SK-N-SH treated with all-trans-retinoic acid at 6 μM for 48 hours (cell line): ENCODE results near the gene GATA5.

Source experiments
- ATAC-seq: fragments of 200-7000 bp; cut with Tn5 transposase; 3 replicates; pipeline ENCODE4 v1.9.1; 2020; ENCODE audit warnings: mild to moderate bottlenecking, moderate library complexity
- ARNTL ChIP-seq: fragments of 450-650 bp; formaldehyde crosslinking; IDR thresholded peaks from 2 replicates; pipeline ENCODE4 v1.5.0; 2020; ENCODE audit warnings: low read depth, mild to moderate bottlenecking, moderate library complexity, borderline replicate concordance
- BACH2 ChIP-seq: fragments of 250-450 bp; sonication (Bioruptor Pico); IDR thresholded peaks from 2 replicates; pipeline ENCODE4 v1.9.0; 2021; ENCODE audit warnings: mild to moderate bottlenecking, borderline replicate concordance
- CSDC2 ChIP-seq: fragments of 250-450 bp; sonication (Bioruptor Pico); IDR thresholded peaks from 2 replicates; pipeline ENCODE4 v1.5.0; 2020; ENCODE audit warnings: mild to moderate bottlenecking, moderate library complexity
- ESRRG ChIP-seq: fragments of 250-450 bp; sonication (Bioruptor Pico); IDR thresholded peaks from 2 replicates; pipeline ENCODE4 v1.6.1; 2021; ENCODE audit warnings: mild to moderate bottlenecking
- GLIS3 ChIP-seq: fragments of 250-450 bp; sonication (Bioruptor Pico); IDR thresholded peaks from 2 replicates; pipeline ENCODE4 v1.5.0; 2020; ENCODE audit warnings: mild to moderate bottlenecking, moderate library complexity
- ISL1 ChIP-seq: fragments of 250-450 bp; sonication (Bioruptor Pico); IDR thresholded peaks from 2 replicates; pipeline ENCODE4 v2.1.2; 2022; ENCODE audit warnings: mild to moderate bottlenecking, moderate library complexity
- OSR1 ChIP-seq: fragments of 250-450 bp; sonication (Bioruptor Pico); IDR thresholded peaks from 2 replicates; pipeline ENCODE4 v1.8.0; 2022; ENCODE audit warnings: moderate library complexity, mild to moderate bottlenecking, inconsistent platforms
- PPARA ChIP-seq: fragments of 250-450 bp; sonication (Bioruptor Pico); IDR thresholded peaks from 2 replicates; pipeline ENCODE4 v1.5.0; 2020; ENCODE audit warnings: mild to moderate bottlenecking, borderline replicate concordance
- RARB ChIP-seq: fragments of 250-450 bp; sonication (Bioruptor Pico); IDR thresholded peaks from 2 replicates; pipeline ENCODE4 v1.8.0; 2021; ENCODE audit warnings: mild to moderate bottlenecking, moderate library complexity
- SNAI2 ChIP-seq: fragments of 250-450 bp; sonication (Bioruptor Pico); IDR thresholded peaks from 2 replicates; pipeline ENCODE4 v1.5.0; 2020; ENCODE audit warnings: mild to moderate bottlenecking, moderate library complexity
- TCF4 ChIP-seq: fragments of 250-450 bp; sonication (Bioruptor Pico); IDR thresholded peaks from 2 replicates; pipeline ENCODE4 v1.8.0; 2021; ENCODE audit warnings: mild to moderate bottlenecking, moderate library complexity, borderline replicate concordance
- TOX ChIP-seq: fragments of 250-450 bp; sonication (Bioruptor Pico); IDR thresholded peaks from 2 replicates; pipeline ENCODE4 v1.8.0; 2021; ENCODE audit warnings: mild to moderate bottlenecking, moderate library complexity, borderline replicate concordance
- ZC3H10 ChIP-seq: fragments of 250-450 bp; sonication (Bioruptor Pico); IDR thresholded peaks from 2 replicates; pipeline ENCODE4 v1.5.1; 2021; ENCODE audit warnings: mild to moderate bottlenecking, moderate library complexity
- ZFP3 ChIP-seq: fragments of 250-450 bp; sonication (Bioruptor Pico); IDR thresholded peaks from 2 replicates; pipeline ENCODE4 v1.5.0; 2020; ENCODE audit warnings: mild to moderate bottlenecking, moderate library complexity
- ZFP30 ChIP-seq: fragments of 450-650 bp; formaldehyde crosslinking; IDR thresholded peaks from 2 replicates; pipeline ENCODE4 v1.5.0; 2022; ENCODE audit warnings: mild to moderate bottlenecking, moderate library complexity
- ZNF565 ChIP-seq: fragments of 450-650 bp; formaldehyde crosslinking; conservative IDR thresholded peaks from 2 replicates; pipeline ENCODE4 v1.5.0; 2020; ENCODE audit warnings: low read depth, mild to moderate bottlenecking, moderate library complexity
- ZNF8 ChIP-seq: fragments of 450-650 bp; formaldehyde crosslinking; IDR thresholded peaks from 2 replicates; pipeline ENCODE4 v1.5.0; 2020; ENCODE audit warnings: mild to moderate bottlenecking, moderate library complexity
- TF ChIP-seq, protein P1 (sequence below): fragments of 250-450 bp; sonication (Bioruptor Pico); IDR thresholded peaks from 2 replicates; pipeline ENCODE4 v1.5.0; 2020; ENCODE audit warnings: mild to moderate bottlenecking, moderate library complexity
- TF ChIP-seq, protein P2 (sequence below): fragments of 250-450 bp; sonication (Bioruptor Pico); IDR thresholded peaks from 2 replicates; pipeline ENCODE4 v1.5.1; 2020; ENCODE audit warnings: low read depth, mild to moderate bottlenecking, moderate library complexity
- TF ChIP-seq, protein P3 (sequence below): fragments of 250-450 bp; sonication (Bioruptor Pico); IDR thresholded peaks from 2 replicates; pipeline ENCODE4 v1.5.1; 2021; ENCODE audit warnings: mild to moderate bottlenecking, moderate library complexity
- TF ChIP-seq, protein P4 (sequence below): fragments of 250-450 bp; sonication (Bioruptor Pico); IDR thresholded peaks from 2 replicates; pipeline ENCODE4 v1.8.0; 2020; ENCODE audit warnings: mild to moderate bottlenecking, moderate library complexity, borderline replicate concordance

The GATA5 gene

DNA sequence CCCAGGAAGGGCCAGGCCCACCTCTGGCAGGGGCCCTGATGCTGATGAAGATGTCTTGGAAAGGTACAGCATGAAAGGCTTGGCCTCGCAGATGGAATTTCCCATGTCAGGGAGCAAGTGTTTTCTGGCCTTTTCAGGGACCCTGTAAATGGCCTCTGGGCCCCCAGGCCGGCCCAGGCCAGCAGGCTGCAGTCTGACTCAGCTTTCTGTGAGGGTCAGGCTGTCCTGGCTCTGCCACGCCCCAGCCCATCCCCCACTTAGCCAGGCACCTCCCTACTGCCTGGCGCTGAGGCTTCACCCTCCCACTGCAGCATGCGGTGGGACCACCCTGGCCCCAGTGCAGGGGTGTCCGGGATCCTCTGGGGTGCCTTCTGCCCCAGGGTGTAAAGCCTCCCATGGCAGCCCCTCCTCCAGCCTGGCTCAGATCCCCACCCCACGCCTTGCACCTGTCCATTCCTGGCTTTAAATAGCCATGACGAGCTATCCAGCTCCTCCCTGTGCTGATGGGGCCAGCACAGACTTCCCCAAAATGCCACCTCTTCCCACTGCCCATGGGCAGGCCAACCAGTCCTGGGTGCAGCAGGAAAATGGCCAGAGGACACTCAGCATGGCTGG lies 35.6 kb upstream of the GATA5 start:
- TF ChIP-seq TCF4 (CRISPR knock-in tag) (no peak), ZFP3 (CRISPR knock-in tag) (no peak), ESRRG (CRISPR knock-in tag) (no peak), TOX (CRISPR knock-in tag) (no peak), ZFP30 (CRISPR knock-in tag) (no peak), ZNF565 (CRISPR knock-in tag) (no peak)
- TF ChIP-seq, protein P1, sequence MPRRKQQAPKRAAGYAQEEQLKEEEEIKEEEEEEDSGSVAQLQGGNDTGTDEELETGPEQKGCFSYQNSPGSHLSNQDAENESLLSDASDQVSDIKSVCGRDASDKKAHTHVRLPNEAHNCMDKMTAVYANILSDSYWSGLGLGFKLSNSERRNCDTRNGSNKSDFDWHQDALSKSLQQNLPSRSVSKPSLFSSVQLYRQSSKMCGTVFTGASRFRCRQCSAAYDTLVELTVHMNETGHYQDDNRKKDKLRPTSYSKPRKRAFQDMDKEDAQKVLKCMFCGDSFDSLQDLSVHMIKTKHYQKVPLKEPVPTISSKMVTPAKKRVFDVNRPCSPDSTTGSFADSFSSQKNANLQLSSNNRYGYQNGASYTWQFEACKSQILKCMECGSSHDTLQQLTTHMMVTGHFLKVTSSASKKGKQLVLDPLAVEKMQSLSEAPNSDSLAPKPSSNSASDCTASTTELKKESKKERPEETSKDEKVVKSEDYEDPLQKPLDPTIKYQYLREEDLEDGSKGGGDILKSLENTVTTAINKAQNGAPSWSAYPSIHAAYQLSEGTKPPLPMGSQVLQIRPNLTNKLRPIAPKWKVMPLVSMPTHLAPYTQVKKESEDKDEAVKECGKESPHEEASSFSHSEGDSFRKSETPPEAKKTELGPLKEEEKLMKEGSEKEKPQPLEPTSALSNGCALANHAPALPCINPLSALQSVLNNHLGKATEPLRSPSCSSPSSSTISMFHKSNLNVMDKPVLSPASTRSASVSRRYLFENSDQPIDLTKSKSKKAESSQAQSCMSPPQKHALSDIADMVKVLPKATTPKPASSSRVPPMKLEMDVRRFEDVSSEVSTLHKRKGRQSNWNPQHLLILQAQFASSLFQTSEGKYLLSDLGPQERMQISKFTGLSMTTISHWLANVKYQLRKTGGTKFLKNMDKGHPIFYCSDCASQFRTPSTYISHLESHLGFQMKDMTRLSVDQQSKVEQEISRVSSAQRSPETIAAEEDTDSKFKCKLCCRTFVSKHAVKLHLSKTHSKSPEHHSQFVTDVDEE (CRISPR knock-in tag): no peak
- no peak for ATAC-seq

DNA sequence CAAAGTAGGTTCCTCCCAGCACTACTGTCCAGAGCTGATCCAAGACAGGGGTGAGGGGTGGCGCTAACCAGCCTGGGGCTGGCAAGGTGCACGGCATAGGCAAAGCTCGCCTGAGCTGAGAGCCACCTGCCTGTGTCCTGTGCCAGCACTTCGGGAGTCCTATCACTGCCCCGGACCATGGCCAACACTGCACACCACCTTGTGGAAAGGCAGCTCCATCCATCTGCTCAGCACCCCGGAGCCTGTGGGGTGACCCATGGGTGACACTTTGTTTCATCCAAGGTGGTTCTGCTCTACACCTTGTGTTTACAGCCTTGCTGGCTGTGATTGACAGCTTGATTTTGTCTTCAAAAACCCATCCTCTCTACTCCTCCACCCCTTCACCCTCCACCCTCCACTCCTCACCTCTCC lies 32.9 kb upstream of the GATA5 start:
- TF ChIP-seq ZNF8 (CRISPR knock-in tag): no peak
- TF ChIP-seq ISL1: no peak
- no peak for TF ChIP-seq GLIS3 (CRISPR knock-in tag)
- no peak for TF ChIP-seq TCF4 (CRISPR knock-in tag)
- no peak for TF ChIP-seq OSR1 (CRISPR knock-in tag)
- TF ChIP-seq, protein P2, sequence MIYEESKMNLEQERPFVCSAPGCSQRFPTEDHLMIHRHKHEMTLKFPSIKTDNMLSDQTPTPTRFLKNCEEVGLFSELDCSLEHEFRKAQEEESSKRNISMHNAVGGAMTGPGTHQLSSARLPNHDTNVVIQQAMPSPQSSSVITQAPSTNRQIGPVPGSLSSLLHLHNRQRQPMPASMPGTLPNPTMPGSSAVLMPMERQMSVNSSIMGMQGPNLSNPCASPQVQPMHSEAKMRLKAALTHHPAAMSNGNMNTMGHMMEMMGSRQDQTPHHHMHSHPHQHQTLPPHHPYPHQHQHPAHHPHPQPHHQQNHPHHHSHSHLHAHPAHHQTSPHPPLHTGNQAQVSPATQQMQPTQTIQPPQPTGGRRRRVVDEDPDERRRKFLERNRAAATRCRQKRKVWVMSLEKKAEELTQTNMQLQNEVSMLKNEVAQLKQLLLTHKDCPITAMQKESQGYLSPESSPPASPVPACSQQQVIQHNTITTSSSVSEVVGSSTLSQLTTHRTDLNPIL (CRISPR knock-in tag): no peak
- TF ChIP-seq, protein P3, sequence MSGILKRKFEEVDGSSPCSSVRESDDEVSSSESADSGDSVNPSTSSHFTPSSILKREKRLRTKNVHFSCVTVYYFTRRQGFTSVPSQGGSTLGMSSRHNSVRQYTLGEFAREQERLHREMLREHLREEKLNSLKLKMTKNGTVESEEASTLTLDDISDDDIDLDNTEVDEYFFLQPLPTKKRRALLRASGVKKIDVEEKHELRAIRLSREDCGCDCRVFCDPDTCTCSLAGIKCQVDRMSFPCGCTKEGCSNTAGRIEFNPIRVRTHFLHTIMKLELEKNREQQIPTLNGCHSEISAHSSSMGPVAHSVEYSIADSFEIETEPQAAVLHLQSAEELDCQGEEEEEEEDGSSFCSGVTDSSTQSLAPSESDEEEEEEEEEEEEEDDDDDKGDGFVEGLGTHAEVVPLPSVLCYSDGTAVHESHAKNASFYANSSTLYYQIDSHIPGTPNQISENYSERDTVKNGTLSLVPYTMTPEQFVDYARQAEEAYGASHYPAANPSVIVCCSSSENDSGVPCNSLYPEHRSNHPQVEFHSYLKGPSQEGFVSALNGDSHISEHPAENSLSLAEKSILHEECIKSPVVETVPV (CRISPR knock-in tag): no peak
- no peak for TF ChIP-seq ZFP30 (CRISPR knock-in tag)
- TF ChIP-seq, protein P4, sequence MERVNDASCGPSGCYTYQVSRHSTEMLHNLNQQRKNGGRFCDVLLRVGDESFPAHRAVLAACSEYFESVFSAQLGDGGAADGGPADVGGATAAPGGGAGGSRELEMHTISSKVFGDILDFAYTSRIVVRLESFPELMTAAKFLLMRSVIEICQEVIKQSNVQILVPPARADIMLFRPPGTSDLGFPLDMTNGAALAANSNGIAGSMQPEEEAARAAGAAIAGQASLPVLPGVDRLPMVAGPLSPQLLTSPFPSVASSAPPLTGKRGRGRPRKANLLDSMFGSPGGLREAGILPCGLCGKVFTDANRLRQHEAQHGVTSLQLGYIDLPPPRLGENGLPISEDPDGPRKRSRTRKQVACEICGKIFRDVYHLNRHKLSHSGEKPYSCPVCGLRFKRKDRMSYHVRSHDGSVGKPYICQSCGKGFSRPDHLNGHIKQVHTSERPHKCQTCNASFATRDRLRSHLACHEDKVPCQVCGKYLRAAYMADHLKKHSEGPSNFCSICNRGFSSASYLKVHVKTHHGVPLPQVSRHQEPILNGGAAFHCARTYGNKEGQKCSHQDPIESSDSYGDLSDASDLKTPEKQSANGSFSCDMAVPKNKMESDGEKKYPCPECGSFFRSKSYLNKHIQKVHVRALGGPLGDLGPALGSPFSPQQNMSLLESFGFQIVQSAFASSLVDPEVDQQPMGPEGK (CRISPR knock-in tag): no peak
- TF ChIP-seq PPARA: no peak
- TF ChIP-seq BACH2 (CRISPR knock-in tag): no peak
- no peak for TF ChIP-seq SNAI2 (CRISPR knock-in tag)
- no peak for TF ChIP-seq ZC3H10 (CRISPR knock-in tag)
- no peak for TF ChIP-seq RARB (CRISPR knock-in tag)
- ATAC-seq: peak; percentile 46

DNA sequence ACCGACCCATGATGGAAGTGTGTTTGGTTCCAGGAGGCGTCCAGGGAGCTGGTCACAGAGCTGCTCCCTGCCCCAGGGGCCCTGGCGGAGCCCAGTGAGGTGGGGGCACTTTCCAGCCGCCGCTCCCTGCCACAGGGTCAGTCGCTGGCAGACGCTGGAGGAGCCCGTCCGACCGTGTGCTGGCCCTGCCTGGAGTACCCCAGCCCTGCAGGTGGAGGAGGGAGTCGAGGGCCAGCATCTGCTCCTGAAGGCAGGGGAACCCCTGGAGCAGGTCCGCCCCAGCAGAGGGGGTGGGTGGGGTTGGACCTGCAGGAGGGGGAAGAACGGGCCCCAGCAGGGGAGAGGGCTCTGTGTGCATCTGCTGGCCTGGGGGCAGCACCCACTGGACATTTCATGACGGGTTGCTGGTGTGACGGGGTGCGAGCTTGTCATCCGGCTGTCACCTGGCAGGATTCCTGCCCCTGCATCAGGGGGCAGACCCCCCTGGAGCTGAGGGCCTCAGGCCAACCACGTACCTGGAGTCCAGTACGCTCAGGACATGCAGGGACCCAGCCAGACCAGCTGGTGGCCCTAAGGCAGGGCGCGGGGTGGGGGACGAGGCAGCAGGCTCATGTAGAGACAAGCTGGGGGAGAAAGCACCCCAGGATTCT lies 32.3 kb upstream of the GATA5 start:
- no peak; the same call in 2 of the 3 replicates for ATAC-seq
- TF ChIP-seq CSDC2 (CRISPR knock-in tag) (no peak), ARNTL (CRISPR knock-in tag) (no peak), ZNF8 (CRISPR knock-in tag) (no peak), BACH2 (CRISPR knock-in tag) (no peak), SNAI2 (CRISPR knock-in tag) (no peak), TOX (CRISPR knock-in tag) (no peak), PPARA (no peak), ZFP3 (CRISPR knock-in tag) (no peak), ZC3H10 (CRISPR knock-in tag) (no peak)
- TF ChIP-seq, protein P4 (CRISPR knock-in tag): no peak
- TF ChIP-seq, protein P1 (CRISPR knock-in tag): no peak
- TF ChIP-seq, protein P3 (CRISPR knock-in tag): no peak
